Measurements from ENCODE around the gene PHACTR4. TPM values are rescaled to one million over a fixed set of nuclear protein-coding genes. Genes with fewer than 3 reads are reported as not detected.
A peak's percentile ranks its signal among the peaks of the same experiment; 100 is the strongest.

PHACTR4 gene
- total and polyA plus RNA-seq, 2 donors (not counting 1 experiment from before 2014, with no cell fraction given), result 5.5 to 6.9 TPM

DNA sequence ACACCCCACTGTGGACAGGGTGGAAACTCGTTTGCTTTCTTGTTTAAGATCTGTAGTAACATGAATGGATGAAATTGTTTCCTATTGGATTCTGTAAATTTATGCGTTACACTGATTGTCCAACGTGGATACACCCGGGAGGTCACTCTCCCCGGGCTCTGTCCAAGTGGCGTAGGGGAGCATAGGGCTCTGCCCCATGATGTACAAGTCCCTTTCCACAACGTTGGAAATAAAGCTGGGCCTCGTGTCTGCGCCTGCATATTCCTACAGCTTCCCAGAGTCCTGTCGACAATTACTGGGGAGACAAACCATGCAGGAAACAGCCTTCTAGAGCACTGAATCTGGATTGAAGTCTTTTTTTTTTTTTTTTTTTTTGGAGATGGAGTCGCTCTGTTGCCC, 137.7 kb downstream of the PHACTR4 start:
- DNase-seq (ENCODE audit: low read depth in 2 of 2), result peak in 1 of 2 donors; percentile 31
- H3K36me3 ChIP-seq (ENCODE audit: control insufficient read depth, insufficient read depth, low read length), result peaks cover 21% of the 10 kb centered on the region
- H3K4me3 ChIP-seq (replicated peaks in 1 of 4; ENCODE audit: control extremely low read depth in 1 of 4, insufficient read depth in 1 of 4, low read depth in 3 of 4, low read length in 4 of 4), result peak overlapping the region; percentile 68 to 99 (median 81)
- no peaks in the 10 kb centered on the region for H3K27me3 ChIP-seq (ENCODE audit: control insufficient read depth, insufficient read depth, low read length)
- no peaks in the 10 kb centered on the region for H4K20me1 ChIP-seq (ENCODE audit: control insufficient read depth, extremely low read depth, insufficient read depth, low read length)
- peak overlapping the region; percentile 91 for H3K9ac ChIP-seq (ENCODE audit: insufficient read depth, low read length)
- peak overlapping the region; percentile 86 for H3K4me2 ChIP-seq (ENCODE audit: extremely low read depth, insufficient read depth, low read length)
- H3K4me1 ChIP-seq (ENCODE audit: control insufficient read depth, extremely low read depth, insufficient read depth, low read length), result peaks cover 10% of the 10 kb centered on the region
- H3K27ac ChIP-seq (ENCODE audit: insufficient read depth, low read length), result peak overlapping the region; percentile 79
- TF ChIP-seq EZH2 (IDR thresholded peaks at IDR 0.05; ENCODE audit: low read length, missing control alignments) (no peak), CTCF (conservative IDR thresholded peaks at IDR 0.05 in 1 of 2, IDR thresholded peaks at IDR 0.05 in 1 of 2; ENCODE audit: low read depth in 1 of 2, low read length in 2 of 2) (no peak)
- H3K79me2 ChIP-seq (ENCODE audit: control insufficient read depth, insufficient read depth, low read length), result peaks cover 47% of the 10 kb centered on the region
- no peak overlapping the region for H2AFZ ChIP-seq (ENCODE audit: low read length)
- H3K9me3 ChIP-seq (ENCODE audit: control insufficient read depth, insufficient read depth, low read depth, low read length), result no peaks in the 10 kb centered on the region

DNA sequence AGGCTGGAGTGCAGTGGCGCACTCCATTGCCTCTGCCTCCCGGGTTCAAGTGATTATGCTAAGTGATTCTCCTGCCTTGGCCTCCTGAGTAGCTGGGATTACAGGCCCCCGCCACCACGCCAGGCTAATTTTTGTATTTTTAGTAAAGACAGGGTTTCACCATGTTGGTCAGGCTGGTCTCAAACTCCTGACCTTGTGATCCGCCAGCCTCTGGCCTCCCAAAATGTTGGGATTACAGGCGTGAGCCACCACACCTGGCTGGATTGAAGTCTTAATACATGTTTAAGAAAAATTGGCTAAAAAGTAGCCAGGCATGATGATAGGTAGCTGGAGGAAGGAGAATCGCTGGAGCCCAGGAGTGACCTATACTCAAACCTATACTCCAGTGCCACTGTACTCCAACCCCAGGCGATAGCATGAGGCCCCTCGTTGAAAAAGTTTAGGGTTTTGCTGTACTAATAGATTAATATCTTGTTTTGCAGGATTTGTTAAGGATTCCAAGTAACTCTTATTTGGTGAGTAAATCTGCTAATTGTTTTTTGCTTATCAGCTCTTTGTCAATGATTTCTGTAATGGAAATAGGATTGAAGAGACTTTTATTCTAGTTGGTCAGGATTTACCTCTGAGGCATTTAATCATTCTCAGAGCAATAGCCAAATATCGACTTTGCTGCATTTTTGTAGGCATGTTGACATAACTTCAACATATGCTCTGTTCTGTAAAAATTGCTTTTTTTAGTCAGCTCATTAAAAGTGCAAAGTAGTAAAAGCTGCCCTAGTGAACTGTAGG, 138.3 kb downstream of the PHACTR4 start:
- Histone ChIP-seq H2AFZ (ENCODE audit: low read length) (no peak overlapping the region), H3K36me3 (ENCODE audit: control insufficient read depth, insufficient read depth, low read length) (peaks cover 21% of the 10 kb centered on the region)
- DNase-seq (ENCODE audit: low read depth in 2 of 2), result peak in 1 of 2 donors; percentile 12

DNA sequence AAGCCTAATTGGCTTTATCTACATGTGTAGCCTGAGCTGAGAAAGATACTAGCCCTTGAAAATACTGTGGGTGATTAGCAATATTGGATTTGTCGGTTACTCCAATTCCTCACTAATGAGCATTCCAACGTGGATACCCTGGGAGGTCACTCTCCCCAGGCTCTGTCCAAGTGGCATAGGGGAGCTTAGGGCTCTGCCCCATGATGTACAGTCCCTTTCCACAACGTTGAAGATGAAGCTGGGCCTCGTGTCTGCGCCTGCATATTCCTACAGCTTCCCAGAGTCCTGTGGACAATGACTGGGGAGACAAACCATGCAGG, 138.9 kb downstream of the PHACTR4 start:
- Histone ChIP-seq H2AFZ (ENCODE audit: low read length) (no peak overlapping the region), H3K4me1 (ENCODE audit: control insufficient read depth, extremely low read depth, insufficient read depth, low read length) (peaks cover 10% of the 10 kb centered on the region), H3K36me3 (ENCODE audit: control insufficient read depth, insufficient read depth, low read length) (peaks cover 21% of the 10 kb centered on the region), H3K27me3 (ENCODE audit: control insufficient read depth, insufficient read depth, low read length) (no peaks in the 10 kb centered on the region), H3K4me3 (replicated peaks in 1 of 4; ENCODE audit: control extremely low read depth in 1 of 4, insufficient read depth in 1 of 4, low read depth in 3 of 4, low read length in 4 of 4) (peak overlapping the region; percentile 68 to 99 (median 81)), H3K4me2 (ENCODE audit: extremely low read depth, insufficient read depth, low read length) (peak overlapping the region; percentile 86), H4K20me1 (ENCODE audit: control insufficient read depth, extremely low read depth, insufficient read depth, low read length) (no peaks in the 10 kb centered on the region), H3K9me3 (ENCODE audit: control insufficient read depth, insufficient read depth, low read depth, low read length) (no peaks in the 10 kb centered on the region), H3K27ac (ENCODE audit: insufficient read depth, low read length) (peak overlapping the region; percentile 79), H3K79me2 (ENCODE audit: control insufficient read depth, insufficient read depth, low read length) (peaks cover 47% of the 10 kb centered on the region), H3K9ac (ENCODE audit: insufficient read depth, low read length) (peak overlapping the region; percentile 91)
- no peak for DNase-seq (ENCODE audit: low read depth in 2 of 2)
- TF ChIP-seq EZH2 (IDR thresholded peaks at IDR 0.05; ENCODE audit: low read length, missing control alignments) (no peak), CTCF (conservative IDR thresholded peaks at IDR 0.05 in 1 of 2, IDR thresholded peaks at IDR 0.05 in 1 of 2; ENCODE audit: low read depth in 1 of 2, low read length in 2 of 2) (no peak)

More for the DNA sequence above, 138.3 kb downstream of the PHACTR4 start:
- H3K4me1 ChIP-seq (ENCODE audit: control insufficient read depth, extremely low read depth, insufficient read depth, low read length), result peaks cover 10% of the 10 kb centered on the region
- H3K27ac ChIP-seq (ENCODE audit: insufficient read depth, low read length), result peak overlapping the region; percentile 79
- peaks cover 47% of the 10 kb centered on the region for H3K79me2 ChIP-seq (ENCODE audit: control insufficient read depth, insufficient read depth, low read length)
- H4K20me1 ChIP-seq (ENCODE audit: control insufficient read depth, extremely low read depth, insufficient read depth, low read length), result no peaks in the 10 kb centered on the region
- H3K27me3 ChIP-seq (ENCODE audit: control insufficient read depth, insufficient read depth, low read length), result no peaks in the 10 kb centered on the region
- peak overlapping the region; percentile 91 for H3K9ac ChIP-seq (ENCODE audit: insufficient read depth, low read length)
- TF ChIP-seq EZH2 (IDR thresholded peaks at IDR 0.05; ENCODE audit: low read length, missing control alignments), result no peak
- no peak for TF ChIP-seq CTCF (conservative IDR thresholded peaks at IDR 0.05 in 1 of 2, IDR thresholded peaks at IDR 0.05 in 1 of 2; ENCODE audit: low read depth in 1 of 2, low read length in 2 of 2)
- peak overlapping the region; percentile 86 for H3K4me2 ChIP-seq (ENCODE audit: extremely low read depth, insufficient read depth, low read length)
- H3K4me3 ChIP-seq (replicated peaks in 1 of 4; ENCODE audit: control extremely low read depth in 1 of 4, insufficient read depth in 1 of 4, low read depth in 3 of 4, low read length in 4 of 4), result peak overlapping the region; percentile 68 to 99 (median 81)
- no peaks in the 10 kb centered on the region for H3K9me3 ChIP-seq (ENCODE audit: control insufficient read depth, insufficient read depth, low read depth, low read length)

Measured in fibroblast of lung (primary cell).